Prostate gland (tissue), 2 donors: ENCODE results near the gene ENO2. TPM values are rescaled to one million over a fixed set of nuclear protein-coding genes. Genes with fewer than 3 reads are reported as not detected.

ENCODE experiments used
- DNase-seq: peaks from one replicate; pipeline ENCODE4 v3.0.0-alpha.2; 2019; ENCODE audit warnings: low spot score
- H3K27ac ChIP-seq, 2 donors: fragments of 200-600 bp; sonication (generic); 2 replicates each; pipeline ENCODE4 v1.5.1; 2017 to 2019
- H3K27me3 ChIP-seq: fragments of 200-600 bp; sonication (generic); replicated peaks from 2 replicates; pipeline ENCODE4 v1.5.1; 2019; ENCODE audit not compliant: insufficient read depth
- H3K36me3 ChIP-seq, 2 donors: fragments of 200-600 bp; sonication (generic); 1 replicate in 1 of 2; 2 replicates in 1 of 2; pipeline versions ENCODE4 v1.5.1 to v1.8.1; 2017 to 2019
- H3K4me1 ChIP-seq: fragments of 200-600 bp; sonication (generic); replicated peaks from 2 replicates; pipeline ENCODE4 v1.5.1; 2019
- H3K4me3 ChIP-seq, 2 donors: fragments of 200-600 bp; sonication (generic); 2 replicates each; pipeline ENCODE4 v1.5.1; 2017 to 2019
- H3K9me3 ChIP-seq: fragments of 200-600 bp; sonication (generic); 2 replicates; pipeline ENCODE4 v1.5.1; 2017
- POLR2A ChIP-seq: fragments of 450-650 bp; IDR thresholded peaks from one replicate; pipeline ENCODE4 v1.6.1; 2016; ENCODE audit warnings: antibody characterized with exemption, mild to moderate bottlenecking
- POLR2AphosphoS5 ChIP-seq: sonication (generic); formaldehyde crosslinking; IDR thresholded peaks from one replicate; pipeline ENCODE4 v1.6.1; 2017; ENCODE audit warnings: antibody characterized with exemption
- WGBS: methylation state at CpG from one replicate; pipeline ENCODE4 v1.1.5; 2018; 5-methylcytosine and 5-hydroxymethylcytosine counted together
- intact Hi-C: fragments of 100-400 bp; cut with DNase I; formaldehyde crosslinking; loops from one replicate; pipeline ENCODE4 v1.14.2; 2022
- total RNA-seq, 2 donors: library from RNA; depleted of rRNA; stranded (reverse); fragments of >200 nt; gene quantifications; one replicate each; pipeline ENCODE4 v1.1.0, GENCODE V29; 2016
- TF ChIP-seq, protein P1 (sequence below), 4 experiments: fragments of 200-600 bp in 2 of 4; fragments of 450-650 bp in 2 of 4; sonication (generic) in 2 of 4; IDR thresholded peaks; 1 replicate in 3 of 4; 2 replicates in 1 of 4; pipeline ENCODE4 v1.5.1; 2016 to 2019; ENCODE audit warnings: antibody characterized with exemption in 4 of 4, mild to moderate bottlenecking in 2 of 4, moderate library complexity in 2 of 4

ENO2 gene
- total RNA-seq, 2 donors from 2014 or later, result 6.9 to 13.0 TPM

DNA sequence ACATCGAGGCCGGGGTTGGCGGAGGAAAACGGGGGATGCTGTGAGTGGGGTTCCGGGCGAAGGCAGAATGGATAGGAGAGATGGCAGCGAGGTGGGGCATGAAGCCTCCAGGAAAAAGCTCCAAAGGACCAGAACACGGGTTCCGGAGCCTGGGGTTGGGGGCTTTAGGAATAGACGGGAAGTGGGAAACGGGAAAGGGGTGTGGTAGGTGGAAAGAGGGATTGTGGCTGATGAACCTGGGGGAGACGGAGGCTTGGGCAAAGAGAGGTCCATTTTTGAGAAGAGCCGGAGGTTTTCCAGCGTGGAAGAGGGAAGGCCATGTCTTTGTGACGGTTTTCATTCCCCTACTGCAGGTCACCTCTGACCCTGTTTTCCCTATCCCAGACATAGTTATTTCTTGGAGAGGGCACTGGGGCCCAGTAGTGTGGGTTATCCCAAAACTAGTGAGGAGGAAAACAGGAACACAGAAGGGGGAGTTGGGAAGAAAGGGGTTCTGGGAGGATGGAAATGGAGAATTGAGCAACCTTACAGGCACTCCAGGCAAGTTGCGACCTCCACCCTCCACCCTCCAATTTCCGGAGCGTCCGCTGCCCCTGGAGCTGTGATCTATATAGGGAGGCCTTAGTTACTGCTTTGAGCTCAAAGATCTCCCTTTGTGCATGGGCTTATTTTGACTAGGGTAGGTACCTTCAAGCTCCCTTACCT is 14.5 kb downstream of the ENO2 start:
- peaks cover 28% of the 10 kb centered on the region for H3K4me1 ChIP-seq

GRCh38 chr12:6929466-6930452 is 15.4 kb downstream of the ENO2 start:
- Histone ChIP-seq H3K36me3 (no peaks in the 10 kb centered on the region), H3K4me1 (peaks cover 24% of the 10 kb centered on the region), H3K27me3 (no peaks in the 10 kb centered on the region), H3K4me3 (peak overlapping the region; percentile 92 to 95), H3K9me3 (no peaks in the 10 kb centered on the region), H3K27ac (peak overlapping the region; percentile 94 to 98)
- 34% methylated on average over 7 of the region's 7 CpGs for WGBS
- intact Hi-C loops, result loop anchor here (10.0 kb wide), 1 partner anchor 55 kb away; the partner anchor contains the start of gene SPSB2
- TF ChIP-seq POLR2AphosphoS5 (no peak), POLR2A (no peak)
- TF ChIP-seq, protein P1, sequence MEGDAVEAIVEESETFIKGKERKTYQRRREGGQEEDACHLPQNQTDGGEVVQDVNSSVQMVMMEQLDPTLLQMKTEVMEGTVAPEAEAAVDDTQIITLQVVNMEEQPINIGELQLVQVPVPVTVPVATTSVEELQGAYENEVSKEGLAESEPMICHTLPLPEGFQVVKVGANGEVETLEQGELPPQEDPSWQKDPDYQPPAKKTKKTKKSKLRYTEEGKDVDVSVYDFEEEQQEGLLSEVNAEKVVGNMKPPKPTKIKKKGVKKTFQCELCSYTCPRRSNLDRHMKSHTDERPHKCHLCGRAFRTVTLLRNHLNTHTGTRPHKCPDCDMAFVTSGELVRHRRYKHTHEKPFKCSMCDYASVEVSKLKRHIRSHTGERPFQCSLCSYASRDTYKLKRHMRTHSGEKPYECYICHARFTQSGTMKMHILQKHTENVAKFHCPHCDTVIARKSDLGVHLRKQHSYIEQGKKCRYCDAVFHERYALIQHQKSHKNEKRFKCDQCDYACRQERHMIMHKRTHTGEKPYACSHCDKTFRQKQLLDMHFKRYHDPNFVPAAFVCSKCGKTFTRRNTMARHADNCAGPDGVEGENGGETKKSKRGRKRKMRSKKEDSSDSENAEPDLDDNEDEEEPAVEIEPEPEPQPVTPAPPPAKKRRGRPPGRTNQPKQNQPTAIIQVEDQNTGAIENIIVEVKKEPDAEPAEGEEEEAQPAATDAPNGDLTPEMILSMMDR (IDR thresholded peaks at IDR 0.05), result no peak
- DNase-seq, result no peak

More for the DNA sequence above, 14.5 kb downstream of the ENO2 start:
- no peak for DNase-seq
- Histone ChIP-seq H3K36me3 (no peaks in the 10 kb centered on the region), H3K27me3 (no peaks in the 10 kb centered on the region), H3K27ac (peak overlapping the region; percentile 94 to 98), H3K4me3 (peak overlapping the region; percentile 92 to 95), H3K9me3 (no peaks in the 10 kb centered on the region)
- TF ChIP-seq, protein P1 (IDR thresholded peaks at IDR 0.05), result no peak
- no peak for TF ChIP-seq POLR2AphosphoS5
- TF ChIP-seq POLR2A, result no peak
- WGBS, result 3% methylated on average over 19 of the region's 19 CpGs
- intact Hi-C loops, result no loop called here

GRCh38 chr12:6932766-6933165 is 18.4 kb downstream of the ENO2 start:
- H3K9me3 ChIP-seq, result no peaks in the 10 kb centered on the region
- H3K36me3 ChIP-seq, result peaks cover 4 to 6% of the 10 kb centered on the region in 2 donors
- H3K4me3 ChIP-seq, result no peak overlapping the region
- H3K27me3 ChIP-seq, result no peaks in the 10 kb centered on the region
- H3K27ac ChIP-seq, result no peak overlapping the region
- WGBS, result 38% methylated on average over 1 of the region's 1 CpG
- no peak for TF ChIP-seq POLR2A
- TF ChIP-seq, protein P1 (IDR thresholded peaks at IDR 0.05), result no peak
- no peak for TF ChIP-seq POLR2AphosphoS5
- intact Hi-C loops, result loop anchor here (10.0 kb wide), 1 partner anchor 58 kb away; the partner anchor contains the start of gene SPSB2
- H3K4me1 ChIP-seq, result peaks cover 18% of the 10 kb centered on the region
- no peak for DNase-seq

GRCh38 chr12:6934110-6934509 is 19.7 kb downstream of the ENO2 start:
- Histone ChIP-seq H3K4me1 (peaks cover 23% of the 10 kb centered on the region), H3K9me3 (no peaks in the 10 kb centered on the region), H3K36me3 (peaks cover 4 to 6% of the 10 kb centered on the region in 2 donors), H3K27ac (peak overlapping the region; percentile 45 to 55), H3K27me3 (no peaks in the 10 kb centered on the region), H3K4me3 (no peak overlapping the region)
- WGBS, result 25% methylated on average over 8 of the region's 8 CpGs
- no peak for DNase-seq
- TF ChIP-seq, protein P1 (IDR thresholded peaks at IDR 0.05), result no peak
- TF ChIP-seq POLR2A, result no peak
- no peak for TF ChIP-seq POLR2AphosphoS5
- intact Hi-C loops, result loop anchor here (10.0 kb wide), 1 partner anchor 59 kb away; the partner anchor contains the start of gene SPSB2
